GM12865 (cell line): ENCODE measurements around the gene ITIH4.
A peak's percentile ranks its signal among the peaks of the same experiment; 100 is the strongest.

ENCODE experiments used
- DNase-seq: peaks from one replicate; pipeline ENCODE4 v3.0.0; 2010; ENCODE audit warnings: low read depth
- H3K4me3 ChIP-seq: 2 replicates; pipeline ENCODE4 v1.5.1; 2011; ENCODE audit warnings: mild to moderate bottlenecking, low read depth, low read length, control low read depth
- TF ChIP-seq, protein P1 (sequence below): IDR thresholded peaks from 2 replicates; pipeline ENCODE4 v1.5.1; 2011; ENCODE audit warnings: low read length, control low read depth, low read depth, inconsistent platforms; ENCODE audit not compliant: insufficient read depth; ENCODE audit errors: missing control alignments

Gene ITIH4

GRCh38 chr3:52770496-52771333 is 59.8 kb downstream of the ITIH4 start, which contains the start of gene NEK4:
TSS of gene NEK4 (minus strand) at chr3:52770940. CDS start at chr3:52770746, 194 bp downstream.
- TF ChIP-seq, protein P1, sequence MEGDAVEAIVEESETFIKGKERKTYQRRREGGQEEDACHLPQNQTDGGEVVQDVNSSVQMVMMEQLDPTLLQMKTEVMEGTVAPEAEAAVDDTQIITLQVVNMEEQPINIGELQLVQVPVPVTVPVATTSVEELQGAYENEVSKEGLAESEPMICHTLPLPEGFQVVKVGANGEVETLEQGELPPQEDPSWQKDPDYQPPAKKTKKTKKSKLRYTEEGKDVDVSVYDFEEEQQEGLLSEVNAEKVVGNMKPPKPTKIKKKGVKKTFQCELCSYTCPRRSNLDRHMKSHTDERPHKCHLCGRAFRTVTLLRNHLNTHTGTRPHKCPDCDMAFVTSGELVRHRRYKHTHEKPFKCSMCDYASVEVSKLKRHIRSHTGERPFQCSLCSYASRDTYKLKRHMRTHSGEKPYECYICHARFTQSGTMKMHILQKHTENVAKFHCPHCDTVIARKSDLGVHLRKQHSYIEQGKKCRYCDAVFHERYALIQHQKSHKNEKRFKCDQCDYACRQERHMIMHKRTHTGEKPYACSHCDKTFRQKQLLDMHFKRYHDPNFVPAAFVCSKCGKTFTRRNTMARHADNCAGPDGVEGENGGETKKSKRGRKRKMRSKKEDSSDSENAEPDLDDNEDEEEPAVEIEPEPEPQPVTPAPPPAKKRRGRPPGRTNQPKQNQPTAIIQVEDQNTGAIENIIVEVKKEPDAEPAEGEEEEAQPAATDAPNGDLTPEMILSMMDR: no peak
- DNase-seq: peak; percentile 96
- H3K4me3 ChIP-seq: peak within 1 kb of the TSS; percentile 72

DNA sequence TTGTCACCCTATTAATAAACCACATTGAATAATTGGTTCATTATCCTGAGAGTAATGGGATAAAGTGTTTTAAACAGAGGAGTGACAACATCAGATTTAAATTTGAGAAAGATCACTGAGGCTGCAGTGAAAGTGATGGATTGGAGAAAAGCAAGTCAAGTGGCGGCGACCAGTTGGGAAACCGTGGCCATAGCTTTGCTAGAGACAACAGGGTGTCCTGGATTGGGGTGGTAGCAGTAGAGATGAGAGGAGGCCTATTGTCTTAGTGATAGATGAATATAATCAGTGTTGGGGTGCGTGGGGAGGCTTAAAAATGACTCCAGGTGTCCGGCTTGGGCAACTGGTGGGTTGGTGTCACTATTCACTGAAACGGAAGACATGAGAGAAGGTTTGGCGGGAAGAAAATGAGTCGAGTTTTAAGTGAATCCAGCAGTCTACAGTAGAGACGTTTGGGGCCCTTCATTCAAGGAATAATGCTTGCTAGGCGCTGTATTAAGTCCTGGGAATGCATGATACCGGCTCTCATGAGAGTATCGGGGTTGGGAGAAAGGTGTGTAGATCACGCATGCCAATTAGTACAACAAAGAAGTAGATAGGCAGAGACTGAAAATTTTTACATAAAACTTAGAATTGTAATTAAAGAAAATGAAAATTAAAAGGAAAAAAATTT is 60.6 kb downstream of the ITIH4 start:
- peak overlapping the region; percentile 72 for H3K4me3 ChIP-seq
- DNase-seq: no peak

GRCh38 chr3:52763466-52763865 is 67.0 kb downstream of the ITIH4 start:
- no peak overlapping the region for H3K4me3 ChIP-seq
- no peak for DNase-seq
- TF ChIP-seq, protein P1: no peak

More for the DNA sequence above, 60.6 kb downstream of the ITIH4 start:
- TF ChIP-seq, protein P1: no peak
